Endothelial cell of umbilical vein (primary cell): ENCODE results near the gene STK32C. TPM values are rescaled to one million over a fixed set of nuclear protein-coding genes. Genes with fewer than 3 reads are reported as not detected.

Source experiments
- BruUV-seq: library from RNA; stranded (reverse); fragments of 400-500 nt; replicated peaks from 2 replicates; lab custom pipeline; 2021; lab: Mats Ljungman, UMichigan
- CTCF ChIA-PET: fragments of 300-600, 350-600 bp; sonication (Branson Sonifier 250); formaldehyde crosslinking; loops from one replicate; lab custom pipeline; 2021; ENCODE audit warnings: antibody characterized with exemption, inconsistent platforms; lab: Charles Lee
- POLR2A ChIA-PET: fragments of 300-600, 350-600 bp; sonication (Branson Sonifier 250); formaldehyde crosslinking; loops from one replicate; lab custom pipeline; 2021; ENCODE audit warnings: antibody characterized with exemption, inconsistent platforms; lab: Charles Lee
- DNase-seq: peaks from one replicate; pipeline ENCODE4 v3.0.0-alpha.2; 2011; ENCODE audit warnings: low read depth, low spot score
- FAIRE-seq: peaks from 2 replicates; lab custom pipeline; 2011; peaks lifted over from hg19 to GRCh38; lab: Jason Lieb, UNC
- H2AFZ ChIP-seq: 2 replicates; pipeline ENCODE4 v1.6.0; 2012; ENCODE audit warnings: low read depth, low read length, control low read depth, inconsistent platforms
- H3K27ac ChIP-seq: 2 replicates; pipeline ENCODE4 v1.5.1; 2011; ENCODE audit warnings: low read depth, mild to moderate bottlenecking, control low read depth, low read length, moderate library complexity; ENCODE audit not compliant: insufficient read depth
- H3K27me3 ChIP-seq, 2 experiments: 2 replicates each; pipeline versions ENCODE4 v1.6.0 to v1.6.1; 2011; ENCODE audit warnings: low read length in 2 of 2, mixed read lengths in 1 of 2; ENCODE audit not compliant: control insufficient read depth in 2 of 2, insufficient read depth in 2 of 2
- H3K36me3 ChIP-seq, 2 experiments: 2 replicates in 1 of 2; 3 replicates in 1 of 2; pipeline ENCODE4 v1.5.1; 2011; ENCODE audit warnings: low read length in 2 of 2, mild to moderate bottlenecking in 1 of 2, moderate library complexity in 1 of 2; ENCODE audit not compliant: control insufficient read depth in 2 of 2, insufficient read depth in 2 of 2; ENCODE audit errors: extremely low read depth in 1 of 2
- H3K4me1 ChIP-seq: 3 replicates; pipeline ENCODE4 v1.5.1; 2011; ENCODE audit warnings: mild to moderate bottlenecking, low read length; ENCODE audit not compliant: control insufficient read depth, insufficient read depth; ENCODE audit errors: extremely low read depth
- H3K4me2 ChIP-seq: 2 replicates; pipeline ENCODE4 v1.6.1; 2011; ENCODE audit warnings: low read length, control low read depth, mixed read lengths; ENCODE audit not compliant: insufficient read depth
- H3K4me3 ChIP-seq, 3 experiments: fragments of 200-600 bp in 1 of 3; sonication (generic), shearing (Covaris generic) in 1 of 3; replicated peaks in 1 of 3; 2 replicates each; pipeline ENCODE4 v1.5.1; 2011 to 2016; ENCODE audit warnings: control low read depth in 3 of 3, low read length in 3 of 3, mild to moderate bottlenecking in 2 of 3, inconsistent platforms in 1 of 3, low read depth in 1 of 3, moderate library complexity in 1 of 3; ENCODE audit not compliant: insufficient read depth in 1 of 3
- H3K79me2 ChIP-seq: 2 replicates; pipeline ENCODE4 v1.6.0; 2012; ENCODE audit warnings: low read length, inconsistent platforms; ENCODE audit not compliant: control insufficient read depth, insufficient read depth
- H3K9ac ChIP-seq: replicated peaks from 2 replicates; pipeline ENCODE3; 2011; ENCODE audit warnings: low read length, control low read depth; ENCODE audit not compliant: insufficient read depth; ENCODE audit errors: extremely low read depth
- H3K9me1 ChIP-seq: replicated peaks from 3 replicates; pipeline ENCODE4 v1.6.0; 2011; ENCODE audit warnings: mild to moderate bottlenecking, low read length; ENCODE audit not compliant: control insufficient read depth, insufficient read depth; ENCODE audit errors: extremely low read depth
- H3K9me3 ChIP-seq: replicated peaks from 2 replicates; pipeline ENCODE4 v1.5.1; 2012; ENCODE audit warnings: low read length, inconsistent platforms; ENCODE audit not compliant: control insufficient read depth, insufficient read depth
- H4K20me1 ChIP-seq: replicated peaks from 2 replicates; pipeline ENCODE3; 2011; ENCODE audit warnings: mild to moderate bottlenecking, low read length; ENCODE audit not compliant: control insufficient read depth, insufficient read depth; ENCODE audit errors: extremely low read depth
- CTCF ChIP-seq, 2 donors: IDR thresholded peaks; 1 replicate in 1 of 2; 2 replicates in 1 of 2; pipeline ENCODE4 v1.5.1; 2011; ENCODE audit warnings: low read length in 2 of 2, mild to moderate bottlenecking in 2 of 2, moderate library complexity in 2 of 2, control low read depth in 1 of 2, inconsistent platforms in 1 of 2, low read depth in 1 of 2; ENCODE audit not compliant: insufficient read depth in 1 of 2; ENCODE audit errors: extremely low read depth in 1 of 2
- EZH2 ChIP-seq: IDR thresholded peaks from 2 replicates; pipeline ENCODE4 v1.6.1; 2012; ENCODE audit warnings: borderline replicate concordance, low read depth, mild to moderate bottlenecking, moderate library complexity, low read length, inconsistent platforms; ENCODE audit not compliant: severe bottlenecking
- FOS ChIP-seq: IDR thresholded peaks from 2 replicates; pipeline ENCODE4 v1.6.1; 2011; ENCODE audit warnings: mild to moderate bottlenecking, low read length, moderate library complexity, borderline replicate concordance; ENCODE audit not compliant: insufficient read depth
- GATA2 ChIP-seq: IDR thresholded peaks from 2 replicates; pipeline ENCODE4 v1.7.0; 2011; ENCODE audit warnings: low read depth, mild to moderate bottlenecking, moderate library complexity, mixed read lengths, low read length; ENCODE audit not compliant: insufficient read length, insufficient read depth
- JUN ChIP-seq: IDR thresholded peaks from 2 replicates; pipeline ENCODE4 v1.6.1; 2011; ENCODE audit warnings: borderline replicate concordance, low read depth; ENCODE audit not compliant: insufficient read length, insufficient read depth
- MYC ChIP-seq: IDR thresholded peaks from one replicate; pipeline ENCODE4 v1.6.1; 2011; ENCODE audit warnings: mild to moderate bottlenecking, low read depth, low read length
- POLR2A ChIP-seq: IDR thresholded peaks from 2 replicates; pipeline ENCODE4 v1.6.1; 2012; ENCODE audit warnings: low read depth, mild to moderate bottlenecking, control low read depth, low read length
- POLR2AphosphoS5 ChIP-seq: IDR thresholded peaks from 2 replicates; pipeline ENCODE4 v1.6.1; 2012; ENCODE audit warnings: low read depth, mild to moderate bottlenecking, control low read depth, low read length, moderate library complexity; ENCODE audit not compliant: insufficient read depth
- dilution Hi-C: fragments of 300-500 bp; cut with MboI; formaldehyde crosslinking; loops from one replicate; pipeline ENCODE4 v1.15.0; 2019; ENCODE audit warnings: low sequenced_read_pairs; ENCODE audit not compliant: extremely low pct_ligation_motif_present
- intact Hi-C: fragments of 100-400 bp; cut with micrococcal nuclease; formaldehyde crosslinking; loops from one replicate; pipeline ENCODE4 v1.10.0; 2022
- polyA plus RNA-seq, 4 experiments: library from polyadenylated mRNA; depleted of rRNA in 3 of 4; stranded (reverse) in 3 of 4; unstranded in 1 of 4; fragments of >200 nt; gene quantifications; 2 replicates each; pipeline versions ENCODE4 v1.2.1 to v1.2.3, GENCODE V29; 2011 to 2012; ENCODE audit warnings: missing spikeins in 1 of 4
- total RNA-seq: library from RNA; stranded (reverse); gene quantifications from 2 replicates; pipeline ENCODE4 v1.2.3, GENCODE V29; 2021
- TF ChIP-seq, protein P1 (sequence below): IDR thresholded peaks from 2 replicates; pipeline ENCODE4 v1.6.1; 2011; ENCODE audit not compliant: insufficient read depth, insufficient read length

STK32C gene
- total and polyA plus RNA-seq, 2 donors (not counting 3 experiments of a cell fraction or from before 2014, with no cell fraction given), result 5.4 to 14.1 TPM

- intact Hi-C loops (no loop called here), dilution Hi-C loops (no loop called here)
- no peaks in the 10 kb centered on the region for H3K9me3 ChIP-seq
- no TSS peak for BruUV-seq
- DNase-seq (no peak), FAIRE-seq (no peak)
- no peak overlapping the region for H3K4me3 ChIP-seq
- H3K27ac ChIP-seq, result no peak overlapping the region
- H4K20me1 ChIP-seq, result no peaks in the 10 kb centered on the region
- H3K9me1 ChIP-seq, result no peaks in the 10 kb centered on the region
- H3K36me3 ChIP-seq, result no peaks in the 10 kb centered on the region
- H3K4me1 ChIP-seq, result no peaks in the 10 kb centered on the region
- H3K9ac ChIP-seq, result no peak overlapping the region
- no peaks in the 10 kb centered on the region for H3K79me2 ChIP-seq
- TF ChIP-seq FOS, result no peak
- no peak for TF ChIP-seq POLR2A
- no peak for TF ChIP-seq JUN
- no peak for TF ChIP-seq GATA2
- TF ChIP-seq MYC, result no peak
- TF ChIP-seq EZH2, result no peak
- TF ChIP-seq CTCF (IDR thresholded peaks at IDR 0.05; ENCODE audit: extremely low read depth in 1 of 2, insufficient read depth in 1 of 2, low read depth in 1 of 2, low read length in 2 of 2), result no peak
- TF ChIP-seq, protein P1, sequence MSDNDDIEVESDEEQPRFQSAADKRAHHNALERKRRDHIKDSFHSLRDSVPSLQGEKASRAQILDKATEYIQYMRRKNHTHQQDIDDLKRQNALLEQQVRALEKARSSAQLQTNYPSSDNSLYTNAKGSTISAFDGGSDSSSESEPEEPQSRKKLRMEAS, result no peak
- no peak for TF ChIP-seq POLR2AphosphoS5
- H3K4me2 ChIP-seq, result no peak overlapping the region
- ChIA-PET CTCF (no interaction called here), POLR2A (no interaction called here)
- no peak overlapping the region for H2AFZ ChIP-seq
- peaks cover 12 to 21% of the 10 kb centered on the region in 2 experiments for H3K27me3 ChIP-seq
Observed at GRCh38 chr10:132182591-132182990, 125.2 kb downstream of the STK32C start.
